Tibial nerve (tissue), 4 donors: Measurements from ENCODE around the gene XRN2. TPM values are rescaled to one million over a fixed set of nuclear protein-coding genes. Genes with fewer than 3 reads are reported as not detected.

Experiments used
- DNase-seq, 2 donors: peaks; one replicate each; pipeline ENCODE4 v3.0.0-alpha.2; 2019; ENCODE audit warnings: low spot score in 2 of 2
- H3K27ac ChIP-seq, 4 donors: fragments of 200-600 bp; sonication (generic) in 3 of 4; one replicate each; pipeline ENCODE4 v1.5.1; 2017 to 2019; ENCODE audit warnings: mild to moderate bottlenecking in 1 of 4
- H3K27me3 ChIP-seq, 2 donors: fragments of 200-600 bp; sonication (generic) in 1 of 2; one replicate each; pipeline versions ENCODE4 v1.5.1 to v1.6.0; 2017 to 2019
- H3K36me3 ChIP-seq, 3 donors: fragments of 200-600 bp; sonication (generic); one replicate each; pipeline ENCODE4 v1.5.1; 2018 to 2019
- H3K4me1 ChIP-seq, 4 donors: fragments of 200-600 bp; sonication (generic) in 3 of 4; one replicate each; pipeline ENCODE4 v1.5.1; 2017 to 2019
- H3K4me3 ChIP-seq, 4 donors: fragments of 200-600 bp; sonication (generic) in 3 of 4; one replicate each; pipeline ENCODE4 v1.5.1; 2017 to 2019; ENCODE audit warnings: mild to moderate bottlenecking in 1 of 4, moderate library complexity in 1 of 4
- H3K9me3 ChIP-seq, 4 donors: fragments of 200-600 bp; sonication (generic) in 3 of 4; one replicate each; pipeline ENCODE4 v1.5.1; 2017 to 2019
- EP300 ChIP-seq, 2 donors: sonication (generic); formaldehyde crosslinking; IDR thresholded peaks; one replicate each; pipeline ENCODE4 v1.6.1; 2017; ENCODE audit warnings: antibody characterized with exemption in 2 of 2, mild to moderate bottlenecking in 1 of 2
- POLR2A ChIP-seq, 2 donors: fragments of 450-650 bp; IDR thresholded peaks; one replicate each; pipeline ENCODE4 v1.6.1; 2017; ENCODE audit warnings: antibody characterized with exemption in 2 of 2, mild to moderate bottlenecking in 2 of 2, moderate library complexity in 2 of 2
- WGBS, 2 donors: methylation state at CpG; one replicate each; pipeline ENCODE4 v1.1.5; 2018; 5-methylcytosine and 5-hydroxymethylcytosine counted together
- total RNA-seq, 4 donors: library from RNA; depleted of rRNA; stranded (reverse); fragments of >200 nt; gene quantifications; one replicate each; pipeline ENCODE4 v1.1.0, GENCODE V29; 2016
- TF ChIP-seq, protein P1 (sequence below), 5 experiments: fragments of 200-600 bp in 3 of 5; fragments of 450-650 bp in 2 of 5; sonication (generic) in 3 of 5; IDR thresholded peaks; one replicate each; pipeline ENCODE4 v1.5.1; 2016 to 2019; ENCODE audit warnings: antibody characterized with exemption in 5 of 5, mild to moderate bottlenecking in 3 of 5, moderate library complexity in 2 of 5

Gene XRN2
- total RNA-seq, 4 donors from 2014 or later = 46.1 to 58.2 (median 53.0) TPM

- DNase-seq = no peak
- 68 to 74% methylated on average over 1 of the region's 1 CpG for WGBS, 2 donors
- Histone ChIP-seq H3K4me3 (no peak overlapping the region), H3K36me3 (peaks cover 0 to 71% (median 5%) of the 10 kb centered on the region in 3 donors), H3K27me3 (no peaks in the 10 kb centered on the region), H3K9me3 (no peaks in the 10 kb centered on the region), H3K4me1 (peaks cover 0 to 6% (median 0%) of the 10 kb centered on the region in 4 donors), H3K27ac (no peak overlapping the region)
- no peak for TF ChIP-seq POLR2A (IDR thresholded peaks at IDR 0.05)
- no peak for TF ChIP-seq EP300 (IDR thresholded peaks at IDR 0.05)
- TF ChIP-seq, protein P1, sequence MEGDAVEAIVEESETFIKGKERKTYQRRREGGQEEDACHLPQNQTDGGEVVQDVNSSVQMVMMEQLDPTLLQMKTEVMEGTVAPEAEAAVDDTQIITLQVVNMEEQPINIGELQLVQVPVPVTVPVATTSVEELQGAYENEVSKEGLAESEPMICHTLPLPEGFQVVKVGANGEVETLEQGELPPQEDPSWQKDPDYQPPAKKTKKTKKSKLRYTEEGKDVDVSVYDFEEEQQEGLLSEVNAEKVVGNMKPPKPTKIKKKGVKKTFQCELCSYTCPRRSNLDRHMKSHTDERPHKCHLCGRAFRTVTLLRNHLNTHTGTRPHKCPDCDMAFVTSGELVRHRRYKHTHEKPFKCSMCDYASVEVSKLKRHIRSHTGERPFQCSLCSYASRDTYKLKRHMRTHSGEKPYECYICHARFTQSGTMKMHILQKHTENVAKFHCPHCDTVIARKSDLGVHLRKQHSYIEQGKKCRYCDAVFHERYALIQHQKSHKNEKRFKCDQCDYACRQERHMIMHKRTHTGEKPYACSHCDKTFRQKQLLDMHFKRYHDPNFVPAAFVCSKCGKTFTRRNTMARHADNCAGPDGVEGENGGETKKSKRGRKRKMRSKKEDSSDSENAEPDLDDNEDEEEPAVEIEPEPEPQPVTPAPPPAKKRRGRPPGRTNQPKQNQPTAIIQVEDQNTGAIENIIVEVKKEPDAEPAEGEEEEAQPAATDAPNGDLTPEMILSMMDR (IDR thresholded peaks at IDR 0.05) = no peak
Observed at GRCh38 chr20:21357844-21358243, 54.7 kb downstream of the XRN2 start.

DNA sequence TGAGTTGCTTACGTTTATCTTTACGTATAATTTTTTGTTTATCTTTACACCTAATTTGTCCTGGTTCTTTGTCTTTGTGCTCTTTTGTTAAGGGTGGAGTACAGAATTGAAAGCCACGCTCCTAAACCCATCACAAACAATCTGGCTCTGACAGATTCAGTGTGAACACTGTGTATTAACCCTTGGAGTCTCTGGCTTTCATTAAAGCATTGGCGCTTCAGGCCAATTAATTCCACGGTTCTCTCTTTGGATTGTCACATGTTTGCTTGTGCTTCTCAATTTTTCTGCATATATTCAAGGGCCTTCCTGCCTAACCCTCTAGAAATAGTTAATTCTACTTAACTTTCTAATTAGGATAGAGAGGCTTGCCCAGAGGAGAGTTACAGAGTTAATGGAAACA, 55.6 kb downstream of the XRN2 start:
- peaks cover 0 to 79% (median 5%) of the 10 kb centered on the region in 3 donors for H3K36me3 ChIP-seq

GRCh38 chr20:21360705-21361104, 57.6 kb downstream of the XRN2 start:
- Histone ChIP-seq H3K27ac (no peak overlapping the region), H3K4me3 (no peak overlapping the region), H3K36me3 (peaks cover 0 to 82% (median 5%) of the 10 kb centered on the region in 3 donors), H3K27me3 (no peaks in the 10 kb centered on the region), H3K4me1 (peaks cover 0 to 6% (median 0%) of the 10 kb centered on the region in 4 donors), H3K9me3 (no peaks in the 10 kb centered on the region)
- WGBS, 2 donors = 55 to 62% methylated on average over 1 of the region's 1 CpG
- no peak for DNase-seq
- TF ChIP-seq, protein P1 (IDR thresholded peaks at IDR 0.05) = no peak
- no peak for TF ChIP-seq EP300 (IDR thresholded peaks at IDR 0.05)
- no peak for TF ChIP-seq POLR2A (IDR thresholded peaks at IDR 0.05)

More for the DNA sequence above, 55.6 kb downstream of the XRN2 start:
- H3K27me3 ChIP-seq = no peaks in the 10 kb centered on the region
- WGBS, 2 donors = 92 to 94% methylated on average over 5 of the region's 5 CpGs
- no peak for TF ChIP-seq POLR2A (IDR thresholded peaks at IDR 0.05)
- TF ChIP-seq EP300 (IDR thresholded peaks at IDR 0.05) = no peak
- TF ChIP-seq, protein P1 (IDR thresholded peaks at IDR 0.05) = no peak
- H3K27ac ChIP-seq = no peak overlapping the region
- no peaks in the 10 kb centered on the region for H3K9me3 ChIP-seq
- DNase-seq = no peak
- no peak overlapping the region for H3K4me3 ChIP-seq
- H3K4me1 ChIP-seq = peaks cover 0 to 6% (median 0%) of the 10 kb centered on the region in 4 donors

GRCh38 chr20:21361266-21361665, 58.1 kb downstream of the XRN2 start:
- DNase-seq = no peak
- Histone ChIP-seq H3K36me3 (peaks cover 0 to 78% (median 7%) of the 10 kb centered on the region in 3 donors), H3K9me3 (no peaks in the 10 kb centered on the region), H3K27me3 (no peaks in the 10 kb centered on the region), H3K27ac (no peak overlapping the region), H3K4me1 (peaks cover 0 to 6% (median 0%) of the 10 kb centered on the region in 4 donors), H3K4me3 (no peak overlapping the region)
- 43 to 57% methylated on average over 2 of the region's 2 CpGs for WGBS, 2 donors
- TF ChIP-seq POLR2A (IDR thresholded peaks at IDR 0.05) = no peak
- no peak for TF ChIP-seq EP300 (IDR thresholded peaks at IDR 0.05)
- TF ChIP-seq, protein P1 (IDR thresholded peaks at IDR 0.05) = no peak

DNA sequence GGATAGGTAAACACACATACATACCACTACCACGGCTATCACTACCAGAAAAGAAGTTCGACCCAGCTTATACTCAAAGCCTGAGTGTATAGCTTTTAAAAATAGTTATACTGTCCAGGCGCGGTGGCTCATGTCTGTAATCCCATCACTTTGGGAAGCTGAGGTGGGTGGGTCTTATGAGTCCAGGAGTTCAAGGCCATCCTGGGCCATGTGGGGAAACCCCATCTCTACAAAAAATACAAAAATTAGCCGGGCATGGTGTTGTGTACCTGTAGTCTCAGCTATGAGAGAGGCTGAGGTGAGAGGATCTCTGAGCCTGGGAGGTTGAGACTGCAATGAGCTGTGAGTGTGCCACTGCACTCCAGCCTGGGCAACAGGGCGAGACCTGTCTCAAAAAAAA, 61.3 kb downstream of the XRN2 start:
- H3K27ac ChIP-seq = no peak overlapping the region
- H3K4me3 ChIP-seq = no peak overlapping the region
- no peak for DNase-seq
- peaks cover 0 to 6% (median 0%) of the 10 kb centered on the region in 4 donors for H3K4me1 ChIP-seq
- no peak for TF ChIP-seq EP300 (IDR thresholded peaks at IDR 0.05)
- TF ChIP-seq, protein P1 (IDR thresholded peaks at IDR 0.05) = no peak
- H3K9me3 ChIP-seq = no peaks in the 10 kb centered on the region
- peaks cover 0 to 78% (median 4%) of the 10 kb centered on the region in 3 donors for H3K36me3 ChIP-seq
- H3K27me3 ChIP-seq = no peaks in the 10 kb centered on the region
- 96 to 97% methylated on average over 6 of the region's 6 CpGs for WGBS, 2 donors
